ENCODE measurements around the gene TRHDE.

TRHDE gene

GRCh38 chr12:72359416-72359815 lies 87.2 kb downstream of the TRHDE start:
- no peak for DNase-seq (ENCODE audit: low read depth)
- no peak for TF ChIP-seq CTCF (conservative IDR thresholded peaks at IDR 0.05; ENCODE audit: low read depth, low read length)
- H3K4me3 ChIP-seq (ENCODE audit: low read length) = no peak overlapping the region

- no peak overlapping the region for H3K4me3 ChIP-seq (ENCODE audit: low read length)
- TF ChIP-seq CTCF (conservative IDR thresholded peaks at IDR 0.05; ENCODE audit: low read depth, low read length) = no peak
- DNase-seq (ENCODE audit: low read depth) = no peak
Observed at GRCh38 chr12:72365151-72365550, 93.0 kb downstream of the TRHDE start.

GRCh38 chr12:72366255-72366654 lies 94.1 kb downstream of the TRHDE start:
- no peak for DNase-seq (ENCODE audit: low read depth)
- H3K4me3 ChIP-seq (ENCODE audit: low read length) = no peak overlapping the region
- no peak for TF ChIP-seq CTCF (conservative IDR thresholded peaks at IDR 0.05; ENCODE audit: low read depth, low read length)

- no peak for TF ChIP-seq CTCF (conservative IDR thresholded peaks at IDR 0.05; ENCODE audit: low read depth, low read length)
- no peak overlapping the region for H3K4me3 ChIP-seq (ENCODE audit: low read length)
- no peak for DNase-seq (ENCODE audit: low read depth)
Observed at GRCh38 chr12:72368298-72368697, 96.1 kb downstream of the TRHDE start.

GRCh38 chr12:72368719-72369422 lies 96.7 kb downstream of the TRHDE start:
- DNase-seq (ENCODE audit: low read depth) = no peak
- no peak overlapping the region for H3K4me3 ChIP-seq (ENCODE audit: low read length)
- TF ChIP-seq CTCF (conservative IDR thresholded peaks at IDR 0.05; ENCODE audit: low read depth, low read length) = no peak

- H3K4me3 ChIP-seq (ENCODE audit: low read length) = no peak overlapping the region
- TF ChIP-seq CTCF (conservative IDR thresholded peaks at IDR 0.05; ENCODE audit: low read depth, low read length) = no peak
- DNase-seq (ENCODE audit: low read depth) = no peak
Observed at GRCh38 chr12:72369423-72369959, 97.3 kb downstream of the TRHDE start.

GRCh38 chr12:72380441-72380840 lies 108.3 kb downstream of the TRHDE start:
- no peak overlapping the region for H3K4me3 ChIP-seq (ENCODE audit: low read length)
- no peak for TF ChIP-seq CTCF (conservative IDR thresholded peaks at IDR 0.05; ENCODE audit: low read depth, low read length)
- no peak for DNase-seq (ENCODE audit: low read depth)

Data from retinal pigment epithelial cell (primary cell).